Measurements from ENCODE around the gene CROCC2. TPM values are rescaled to one million over a fixed set of nuclear protein-coding genes. Genes with fewer than 3 reads are reported as not detected.
A peak's percentile ranks its signal among the peaks of the same experiment; 100 is the strongest.

CROCC2 gene
- total RNA-seq, 6 donors from 2014 or later = 0.23 to 17.8 (median 7.6) TPM

DNA sequence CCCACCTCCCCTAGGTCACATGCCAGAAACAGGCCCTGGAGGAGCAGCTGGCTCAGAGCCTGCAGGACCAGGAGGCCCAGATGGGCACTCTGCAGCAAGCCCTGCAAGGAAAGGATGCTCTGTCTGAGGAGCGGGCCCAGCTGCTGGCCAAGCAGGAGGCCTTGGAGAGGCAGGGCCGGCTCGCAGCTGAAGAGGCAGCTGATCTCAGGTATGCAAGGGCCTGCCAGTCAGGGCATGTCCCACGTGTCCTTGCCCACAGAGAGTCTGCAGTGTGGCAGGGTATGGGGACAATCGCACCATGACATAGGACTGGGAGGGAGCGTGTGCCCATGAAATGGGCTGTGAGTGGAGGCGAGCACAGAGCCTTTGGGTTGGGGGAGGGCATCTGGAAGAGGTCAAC lies 39.9 kb downstream of the CROCC2 start:
- ATAC-seq (ENCODE audit: low FRiP score in 2 of 2) (no peak), DNase-seq (peak in 1 of 2 donors; percentile 36)
- no peaks in the 10 kb centered on the region for H3K27me3 ChIP-seq
- H3K9me3 ChIP-seq = no peaks in the 10 kb centered on the region
- H3K4me3 ChIP-seq = no peak overlapping the region
- no peak overlapping the region for H3K27ac ChIP-seq
- WGBS, 2 donors = 88 to 96% methylated on average over 2 to 7 of the region's 7 CpGs
- no peaks in the 10 kb centered on the region for H3K36me3 ChIP-seq
- H3K4me1 ChIP-seq = no peaks in the 10 kb centered on the region
- TF ChIP-seq POLR2A (IDR thresholded peaks at IDR 0.05) (no peak), POLR2AphosphoS5 (IDR thresholded peaks at IDR 0.05) (no peak), EP300 (IDR thresholded peaks at IDR 0.05) (no peak)
- TF ChIP-seq, protein P1, sequence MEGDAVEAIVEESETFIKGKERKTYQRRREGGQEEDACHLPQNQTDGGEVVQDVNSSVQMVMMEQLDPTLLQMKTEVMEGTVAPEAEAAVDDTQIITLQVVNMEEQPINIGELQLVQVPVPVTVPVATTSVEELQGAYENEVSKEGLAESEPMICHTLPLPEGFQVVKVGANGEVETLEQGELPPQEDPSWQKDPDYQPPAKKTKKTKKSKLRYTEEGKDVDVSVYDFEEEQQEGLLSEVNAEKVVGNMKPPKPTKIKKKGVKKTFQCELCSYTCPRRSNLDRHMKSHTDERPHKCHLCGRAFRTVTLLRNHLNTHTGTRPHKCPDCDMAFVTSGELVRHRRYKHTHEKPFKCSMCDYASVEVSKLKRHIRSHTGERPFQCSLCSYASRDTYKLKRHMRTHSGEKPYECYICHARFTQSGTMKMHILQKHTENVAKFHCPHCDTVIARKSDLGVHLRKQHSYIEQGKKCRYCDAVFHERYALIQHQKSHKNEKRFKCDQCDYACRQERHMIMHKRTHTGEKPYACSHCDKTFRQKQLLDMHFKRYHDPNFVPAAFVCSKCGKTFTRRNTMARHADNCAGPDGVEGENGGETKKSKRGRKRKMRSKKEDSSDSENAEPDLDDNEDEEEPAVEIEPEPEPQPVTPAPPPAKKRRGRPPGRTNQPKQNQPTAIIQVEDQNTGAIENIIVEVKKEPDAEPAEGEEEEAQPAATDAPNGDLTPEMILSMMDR (IDR thresholded peaks at IDR 0.05) = no peak

GRCh38 chr2:240946654-240947053 lies 40.5 kb downstream of the CROCC2 start:
- Histone ChIP-seq H3K4me3 (no peak overlapping the region), H3K27me3 (no peaks in the 10 kb centered on the region), H3K36me3 (no peaks in the 10 kb centered on the region), H3K27ac (no peak overlapping the region), H3K4me1 (no peaks in the 10 kb centered on the region), H3K9me3 (no peaks in the 10 kb centered on the region)
- ATAC-seq (ENCODE audit: low FRiP score in 2 of 2) = peak in 1 of 2 donors; percentile 30
- DNase-seq = peak in 1 of 2 donors; percentile 33
- 62 to 100% methylated on average over 3 to 5 of the region's 5 CpGs for WGBS, 2 donors
- TF ChIP-seq EP300 (IDR thresholded peaks at IDR 0.05) (no peak), POLR2A (IDR thresholded peaks at IDR 0.05) (no peak)

DNA sequence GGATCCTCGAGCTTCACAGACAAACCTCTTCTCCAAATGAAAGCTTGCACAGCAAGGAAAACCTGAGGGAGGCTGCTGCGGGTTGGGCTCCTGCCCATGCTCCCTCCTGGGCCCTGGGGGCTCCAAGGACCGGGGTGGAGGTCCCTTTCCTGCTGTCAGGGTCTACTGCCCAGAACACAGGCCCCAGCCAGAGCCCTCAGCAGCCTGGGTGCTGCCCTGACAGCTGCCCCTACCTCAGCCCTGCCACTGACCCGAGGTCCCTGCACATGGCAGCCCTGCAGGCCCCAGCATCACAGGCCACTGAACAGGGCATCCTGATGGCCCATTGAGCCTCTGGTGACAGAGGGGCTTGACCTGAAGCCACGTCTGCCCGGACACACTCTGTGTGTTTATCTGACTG lies 41.0 kb downstream of the CROCC2 start:
- H3K4me3 ChIP-seq = no peak overlapping the region
- H3K9me3 ChIP-seq = no peaks in the 10 kb centered on the region
- H3K36me3 ChIP-seq = no peaks in the 10 kb centered on the region
- 87 to 100% methylated on average over 1 to 6 of the region's 6 CpGs for WGBS, 2 donors
- H3K27ac ChIP-seq = no peak overlapping the region
- DNase-seq (peak in 1 of 2 donors; percentile 52), ATAC-seq (ENCODE audit: low FRiP score in 2 of 2) (no peak)
- H3K27me3 ChIP-seq = no peaks in the 10 kb centered on the region
- no peaks in the 10 kb centered on the region for H3K4me1 ChIP-seq
- TF ChIP-seq, protein P1 (IDR thresholded peaks at IDR 0.05) = no peak
- no peak for TF ChIP-seq EP300 (IDR thresholded peaks at IDR 0.05)
- TF ChIP-seq POLR2AphosphoS5 (IDR thresholded peaks at IDR 0.05) = no peak
- no peak for TF ChIP-seq POLR2A (IDR thresholded peaks at IDR 0.05)

DNA sequence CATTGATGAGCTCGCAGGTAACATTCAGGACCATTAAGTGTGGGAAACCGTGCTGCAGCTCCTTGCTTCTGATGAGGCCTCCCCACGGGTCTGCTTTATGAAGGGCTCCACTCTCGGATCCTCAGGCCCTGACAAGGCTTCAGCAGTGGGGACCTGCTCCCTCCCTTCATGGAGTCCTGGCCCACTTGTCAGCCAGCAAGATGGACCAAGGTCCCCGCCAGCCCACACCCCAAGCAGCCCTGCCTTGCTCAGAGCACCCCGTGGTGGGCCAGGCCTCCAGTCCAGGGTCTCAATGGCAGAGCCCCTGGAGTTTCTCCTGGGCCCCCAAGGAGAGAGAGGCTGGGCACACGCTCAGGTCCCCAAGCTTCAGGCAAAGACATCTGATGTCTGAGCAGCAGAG lies 41.5 kb downstream of the CROCC2 start:
- no peak for TF ChIP-seq EP300 (IDR thresholded peaks at IDR 0.05)
- no peak for TF ChIP-seq POLR2AphosphoS5 (IDR thresholded peaks at IDR 0.05)
- no peak for TF ChIP-seq POLR2A (IDR thresholded peaks at IDR 0.05)
- TF ChIP-seq, protein P1 (IDR thresholded peaks at IDR 0.05) = no peak
- DNase-seq (peak in 1 of 2 donors; percentile 22), ATAC-seq (ENCODE audit: low FRiP score in 2 of 2) (no peak)
- H3K27ac ChIP-seq = no peak overlapping the region
- no peaks in the 10 kb centered on the region for H3K9me3 ChIP-seq
- no peaks in the 10 kb centered on the region for H3K27me3 ChIP-seq
- H3K36me3 ChIP-seq = no peaks in the 10 kb centered on the region
- 87 to 88% methylated on average over 3 to 4 of the region's 7 CpGs for WGBS, 2 donors
- H3K4me1 ChIP-seq = no peaks in the 10 kb centered on the region
- H3K4me3 ChIP-seq = no peak overlapping the region

- Histone ChIP-seq H3K4me1 (no peaks in the 10 kb centered on the region), H3K27ac (no peak overlapping the region), H3K4me3 (no peak overlapping the region), H3K27me3 (no peaks in the 10 kb centered on the region), H3K9me3 (no peaks in the 10 kb centered on the region), H3K36me3 (no peaks in the 10 kb centered on the region)
- ATAC-seq (ENCODE audit: low FRiP score in 2 of 2) (no peak), DNase-seq (no peak)
- TF ChIP-seq POLR2AphosphoS5 (IDR thresholded peaks at IDR 0.05) = no peak
- TF ChIP-seq POLR2A (IDR thresholded peaks at IDR 0.05) = no peak
- no peak for TF ChIP-seq EP300 (IDR thresholded peaks at IDR 0.05)
- TF ChIP-seq, protein P1 (IDR thresholded peaks at IDR 0.05) = no peak
- WGBS, 2 donors = 88 to 89% methylated on average over 8 of the region's 8 CpGs
These were observed 42.0 kb downstream of the CROCC2 start for GRCh38 chr2:240948086-240948485.
